HG02798 (cell line): ENCODE measurements around the gene BOC.

Experiments used
- ATAC-seq: cut with Tn5 transposase; IDR thresholded peaks from one replicate; pipeline ENCODE4 v1.9.1; 2021; ENCODE audit warnings: mild to moderate bottlenecking; ENCODE audit not compliant: unreplicated experiment, poor library complexity

The BOC gene

DNA sequence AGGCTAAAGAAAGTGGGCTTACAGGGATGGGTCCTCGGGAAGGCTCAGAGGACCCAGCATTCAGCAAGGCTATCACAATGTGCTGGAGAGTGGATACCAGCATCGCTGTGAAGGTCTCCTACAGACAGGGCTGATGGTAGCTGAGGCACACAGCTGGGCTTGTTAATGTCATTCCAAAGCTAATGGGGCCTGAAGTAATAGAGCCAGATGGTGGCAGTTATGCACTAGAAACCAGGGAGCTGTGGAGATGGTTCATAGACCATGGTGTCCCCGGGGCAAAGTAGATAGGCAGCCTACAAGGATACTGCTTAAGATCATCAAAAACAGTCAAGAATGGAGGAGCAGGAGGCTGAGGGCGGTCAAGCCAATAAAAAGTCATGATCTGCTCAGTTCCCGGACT, 24.8 kb upstream of the BOC start:
- ATAC-seq = no peak

DNA sequence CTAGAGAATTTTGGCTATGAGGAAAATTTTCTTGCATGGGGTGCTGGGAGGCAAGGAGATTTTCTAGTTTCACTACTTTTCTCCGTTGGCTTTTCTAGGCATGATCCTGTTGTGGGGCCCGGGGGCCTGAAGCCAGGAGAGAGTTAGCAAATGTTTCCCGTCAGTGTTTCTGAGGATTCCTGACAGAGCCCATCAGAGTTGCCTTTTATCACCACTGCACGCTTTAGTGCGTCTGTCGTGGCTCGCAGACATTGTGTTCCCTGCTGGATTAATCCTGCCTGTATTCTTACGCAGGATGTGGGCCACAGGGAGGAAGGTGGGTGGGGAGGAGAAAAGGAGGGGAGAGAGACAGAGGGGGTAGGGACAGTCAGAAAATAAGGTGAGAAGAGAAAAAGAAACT, 18.1 kb upstream of the BOC start:
- ATAC-seq = no peak

DNA sequence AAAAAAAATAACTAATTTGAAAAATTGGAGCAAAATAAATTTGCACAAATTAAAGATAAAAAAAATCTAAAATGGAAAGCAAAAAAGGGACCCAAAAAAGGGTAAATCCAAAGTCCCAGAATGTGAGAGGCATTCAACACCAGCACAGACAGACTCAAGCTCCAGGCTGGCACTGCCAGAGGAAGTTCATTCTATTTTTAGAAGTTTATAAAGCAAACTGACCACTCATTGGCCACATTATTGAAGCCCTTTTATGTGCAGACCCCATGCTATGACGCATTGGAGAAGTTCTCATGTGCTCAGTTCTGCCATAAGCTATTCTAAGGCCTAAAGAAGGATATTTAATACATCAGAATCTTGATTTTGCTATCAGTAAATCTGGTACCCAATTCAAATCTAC, 17.6 kb upstream of the BOC start:
- no peak for ATAC-seq

DNA sequence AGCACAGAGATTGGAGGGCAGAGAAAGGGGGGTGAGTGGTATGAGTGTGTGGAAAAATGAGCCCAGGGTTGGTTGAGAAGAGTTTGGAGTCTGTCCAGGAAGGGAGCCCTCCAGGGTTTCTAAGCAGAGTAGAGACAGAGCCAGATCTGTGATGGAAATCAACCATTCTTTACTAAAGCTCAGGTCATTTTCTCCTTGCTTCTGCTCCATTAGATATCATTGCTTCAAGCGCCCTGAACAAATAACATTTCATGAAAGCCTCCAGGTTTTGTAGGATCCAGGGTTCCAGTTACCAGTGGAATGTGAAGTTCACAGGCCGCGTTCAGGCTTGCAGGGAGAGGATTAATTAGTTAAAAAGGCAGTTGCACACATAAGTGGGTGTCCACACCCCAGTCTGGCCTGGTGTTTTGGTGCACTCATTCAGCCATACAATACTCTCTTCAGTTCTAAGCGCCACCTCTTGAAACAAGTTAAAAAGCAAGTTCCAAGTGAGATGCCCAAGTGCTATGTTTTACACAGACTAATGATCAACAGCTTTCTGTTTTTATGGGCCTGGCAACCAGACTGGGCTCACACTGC, 16.4 kb upstream of the BOC start:
- ATAC-seq = no peak

DNA sequence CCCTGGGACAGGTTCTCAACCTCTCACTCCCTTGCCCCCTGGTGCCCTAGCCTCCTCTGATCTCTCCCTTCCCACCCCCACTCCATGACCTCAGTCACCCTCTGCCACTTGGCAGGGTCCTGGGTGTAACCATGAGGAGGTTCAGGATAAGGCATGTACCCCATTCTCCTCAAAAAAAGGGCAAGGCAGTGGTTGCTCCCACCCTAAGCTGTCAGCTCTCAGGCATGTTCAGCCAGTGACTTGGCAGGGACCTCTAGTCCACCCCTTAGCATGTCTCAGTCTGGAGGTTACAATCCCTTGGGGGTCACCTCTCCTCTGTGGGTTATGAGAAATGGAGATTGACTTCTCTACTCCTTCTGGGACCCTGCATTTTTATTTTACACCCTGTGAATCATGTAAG, 11.0 kb upstream of the BOC start:
- no peak for ATAC-seq

DNA sequence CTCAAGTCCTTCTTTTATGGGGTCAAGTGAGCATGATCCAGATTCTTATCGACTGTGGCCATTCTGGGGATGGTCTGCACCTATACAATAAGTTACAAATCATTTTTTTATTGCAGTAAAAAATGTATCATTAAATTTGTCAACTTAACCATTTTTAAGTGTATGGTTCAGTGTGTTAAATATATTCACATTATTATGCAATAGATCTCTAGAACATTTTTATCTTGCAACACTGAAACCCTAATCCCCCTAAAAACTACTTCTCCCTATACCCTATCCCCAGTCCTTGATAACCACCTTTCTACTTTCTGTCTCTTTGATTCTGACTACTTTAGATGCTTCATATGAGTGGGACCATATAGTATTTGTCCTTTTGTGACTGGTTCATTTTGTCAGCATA, 10.4 kb upstream of the BOC start:
- ATAC-seq = no peak

DNA sequence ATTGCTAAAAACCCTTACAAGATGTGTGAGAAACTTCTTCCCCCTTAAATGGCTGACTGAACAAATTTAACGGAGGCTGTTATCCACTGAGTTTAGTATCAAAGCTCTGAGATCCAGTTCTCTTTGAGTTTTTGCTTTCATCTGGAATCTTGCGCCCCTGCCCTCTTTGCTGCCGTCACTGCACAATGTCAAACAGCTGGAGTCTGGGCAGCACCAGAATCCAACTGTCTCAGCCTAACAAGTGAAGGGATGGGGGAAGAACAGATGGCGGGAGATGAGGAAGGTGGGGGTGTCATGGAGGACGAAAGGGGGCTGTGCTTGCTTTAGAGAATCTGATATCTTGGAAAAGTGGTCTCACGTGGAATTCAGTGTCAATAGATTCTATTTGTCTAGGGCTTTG, 7.0 kb upstream of the BOC start:
- no peak for ATAC-seq

DNA sequence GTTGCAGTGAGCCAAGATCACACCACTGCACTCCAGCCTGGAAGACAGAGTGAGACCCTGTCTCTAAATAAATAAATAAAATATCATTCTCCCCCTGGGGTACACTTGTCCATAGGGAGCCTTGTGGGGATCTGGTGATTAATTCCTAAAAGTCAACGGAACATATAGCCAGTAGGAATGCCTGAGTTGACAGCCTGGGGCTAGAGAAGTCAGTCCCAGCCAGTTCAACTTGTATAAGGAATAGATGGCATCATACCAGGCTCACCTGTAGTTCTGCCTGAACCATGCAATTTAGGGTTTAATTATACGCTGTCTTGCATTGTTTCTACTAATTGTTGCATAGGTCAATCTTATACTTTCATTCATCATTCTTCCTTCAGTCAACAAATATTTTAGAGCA, 5.9 kb upstream of the BOC start:
- ATAC-seq = no peak

DNA sequence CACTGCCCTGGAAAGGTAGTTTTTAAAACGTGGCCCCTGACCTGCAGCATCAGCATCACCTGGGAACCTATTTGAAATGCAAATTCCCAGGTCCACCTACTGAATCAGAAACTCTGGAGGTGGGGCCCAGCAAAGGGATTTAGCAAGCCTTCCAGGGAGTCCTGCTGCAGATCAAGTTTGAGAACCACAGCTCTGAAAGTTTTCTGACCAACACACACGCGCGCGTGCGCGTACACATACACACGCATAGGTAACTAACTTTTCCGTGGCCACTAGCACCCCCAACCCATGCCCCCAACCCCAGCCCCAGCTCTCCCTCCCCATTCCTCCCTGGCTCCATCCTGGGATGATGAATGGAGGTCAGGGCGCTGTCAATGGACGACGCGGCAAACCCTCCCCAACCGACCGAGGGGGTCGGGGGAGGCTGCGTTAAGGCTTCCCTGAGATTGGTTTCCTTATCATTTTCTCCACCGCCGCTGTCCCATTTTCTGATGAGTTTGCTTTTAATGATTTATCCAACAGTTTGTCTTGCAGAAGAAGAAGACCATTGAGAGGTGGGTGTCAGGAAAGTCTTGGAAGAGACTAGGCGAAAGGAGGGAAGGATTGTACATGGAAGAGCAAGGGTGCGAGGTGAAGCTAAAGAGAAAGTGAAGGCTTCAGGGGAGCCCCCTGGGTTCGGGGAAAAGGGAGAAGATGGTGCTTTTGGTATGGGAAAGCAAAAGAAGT, 590 bp upstream of the BOC start:
- no peak for ATAC-seq

DNA sequence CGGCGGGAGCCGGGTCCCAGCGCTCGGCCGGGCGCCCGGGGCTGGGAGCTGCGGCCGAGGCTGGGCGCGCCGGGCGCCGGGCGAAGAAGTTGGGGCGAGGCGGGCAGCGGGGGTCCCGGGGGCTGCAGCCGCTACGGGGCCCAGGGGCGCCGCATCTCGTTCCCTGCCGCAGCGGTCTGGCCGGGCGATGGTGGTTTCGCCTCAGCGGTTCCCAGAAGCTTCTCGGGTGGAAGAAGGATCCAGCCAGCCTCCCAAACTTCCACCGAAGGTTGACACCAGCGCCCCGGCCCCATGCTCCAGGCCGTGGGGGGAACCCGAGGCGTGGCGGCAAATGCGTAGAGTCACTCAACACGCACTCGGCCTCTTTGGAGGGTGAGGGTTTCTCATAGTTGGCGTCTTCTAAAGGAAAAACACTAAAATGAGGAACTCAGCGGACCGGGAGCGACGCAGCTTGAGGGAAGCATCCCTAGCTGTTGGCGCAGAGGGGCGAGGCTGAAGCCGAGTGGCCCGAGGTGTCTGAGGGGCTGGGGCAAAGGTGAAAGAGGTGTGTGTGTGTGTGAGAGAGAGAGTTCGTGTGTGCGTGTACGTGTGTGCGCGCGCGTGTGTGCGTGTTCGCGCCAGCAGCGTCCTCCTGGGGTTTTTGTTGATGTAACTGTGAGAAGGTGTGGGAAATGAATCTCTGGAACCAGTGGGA, 940 bp downstream of the BOC start:
- peak; percentile 39 for ATAC-seq

DNA sequence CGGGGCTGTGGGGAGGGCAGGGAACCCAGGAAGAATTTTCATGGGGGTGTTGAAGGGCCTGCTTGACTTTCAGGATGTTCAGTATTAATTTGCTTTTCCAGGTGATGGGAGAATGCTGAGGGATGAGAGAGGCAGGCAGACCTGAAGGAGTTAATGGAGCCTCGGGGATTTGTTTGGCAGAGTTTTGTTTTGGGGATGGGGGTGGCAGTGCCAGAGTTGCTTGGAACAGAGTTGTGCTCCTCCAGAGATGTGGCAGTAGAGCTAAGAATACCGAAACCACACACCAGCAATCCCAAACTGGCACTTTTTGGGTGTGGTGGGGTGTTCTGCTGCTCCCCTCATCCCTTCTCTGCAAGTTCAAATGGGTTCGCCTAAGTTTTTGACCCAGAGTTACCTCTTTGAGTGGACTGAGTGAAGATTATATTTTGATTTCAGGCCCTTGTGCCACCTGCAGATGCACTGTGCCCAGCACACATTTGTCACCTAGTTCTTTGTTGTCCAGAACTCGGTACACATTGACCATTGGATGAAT, 1.6 kb downstream of the BOC start:
- ATAC-seq = no peak

DNA sequence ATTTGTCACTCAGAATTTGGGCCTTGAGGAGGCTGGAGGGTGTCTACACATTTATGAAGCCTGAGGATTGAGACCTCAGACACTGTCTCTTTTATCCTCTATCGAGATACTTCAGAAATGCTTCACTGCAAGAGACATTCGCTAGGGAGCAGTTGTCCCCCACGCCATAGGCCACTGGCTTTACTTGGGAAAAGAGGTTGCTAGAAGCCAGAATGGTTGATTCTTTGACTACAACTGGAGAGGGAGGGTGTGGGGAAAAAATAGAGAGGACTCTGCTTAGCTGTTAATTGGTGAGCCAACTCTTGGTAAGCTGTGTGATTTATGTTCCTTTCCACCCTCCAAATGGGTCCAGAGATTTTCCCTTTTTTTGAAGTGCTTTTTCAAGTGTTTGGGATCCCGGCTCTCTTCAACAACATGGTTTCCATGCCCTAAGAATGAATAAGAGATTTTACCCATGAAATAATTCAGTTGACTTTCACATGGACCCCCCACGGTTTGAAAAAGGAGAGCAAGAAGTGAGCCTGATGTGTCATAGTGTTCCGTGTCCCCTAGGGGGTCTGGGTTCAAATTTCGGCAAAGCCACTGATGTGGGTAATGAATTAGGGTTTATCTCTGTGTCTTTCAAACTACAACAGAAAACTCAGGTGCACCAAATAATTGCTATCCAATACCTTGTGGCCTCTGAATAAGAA, 2.7 kb downstream of the BOC start:
- ATAC-seq = no peak

DNA sequence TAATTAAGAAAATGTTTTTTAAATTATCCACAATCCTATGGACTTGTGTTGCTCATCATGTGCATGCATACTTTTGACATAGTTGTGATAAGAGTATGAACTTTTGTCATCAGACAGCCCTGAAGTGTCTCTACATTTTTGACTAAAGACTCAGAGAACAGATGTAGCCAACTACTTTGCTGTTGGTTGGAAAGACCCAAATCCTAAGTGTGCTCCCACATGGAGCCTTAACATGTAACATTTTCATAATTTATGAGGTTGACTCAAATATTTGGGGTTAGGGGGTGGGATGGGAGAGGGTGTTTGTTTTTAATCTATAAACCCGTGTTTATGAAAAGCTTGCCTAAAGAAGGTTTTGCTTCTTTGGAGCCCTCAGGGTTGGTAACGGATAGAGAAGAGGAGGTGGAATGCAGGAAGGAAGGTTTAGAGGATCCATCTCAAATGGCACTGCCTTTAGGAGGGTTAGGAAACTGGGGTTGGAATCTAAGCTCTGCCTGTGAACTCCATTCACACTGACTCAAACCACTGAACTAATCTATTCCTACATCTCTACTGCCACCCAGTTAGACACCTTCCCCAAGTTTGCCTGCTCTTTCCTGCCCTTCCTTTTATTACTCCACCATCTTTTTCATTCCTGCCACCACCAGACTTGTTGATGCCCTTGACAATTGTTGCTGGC, 3.7 kb downstream of the BOC start:
- no peak for ATAC-seq

DNA sequence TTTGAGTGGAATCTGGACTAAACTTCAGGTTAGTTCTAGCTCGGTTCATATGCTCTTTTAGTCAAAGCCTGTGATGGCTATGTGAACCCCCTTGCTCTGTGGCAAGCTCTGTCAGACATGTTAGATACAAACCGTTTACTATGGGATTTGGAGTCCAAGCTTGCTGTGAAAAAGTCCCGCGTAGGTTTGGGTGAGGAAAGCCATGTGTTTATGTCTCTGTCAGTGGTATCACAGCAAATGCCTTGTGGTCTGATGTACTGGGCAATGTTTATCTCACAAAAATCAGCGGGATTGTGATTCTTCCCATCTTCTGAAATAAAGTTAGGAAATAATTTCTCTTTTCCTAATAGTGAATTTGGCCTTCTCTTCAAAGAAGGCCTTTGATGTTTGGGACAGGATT, 5.0 kb downstream of the BOC start:
- no peak for ATAC-seq

DNA sequence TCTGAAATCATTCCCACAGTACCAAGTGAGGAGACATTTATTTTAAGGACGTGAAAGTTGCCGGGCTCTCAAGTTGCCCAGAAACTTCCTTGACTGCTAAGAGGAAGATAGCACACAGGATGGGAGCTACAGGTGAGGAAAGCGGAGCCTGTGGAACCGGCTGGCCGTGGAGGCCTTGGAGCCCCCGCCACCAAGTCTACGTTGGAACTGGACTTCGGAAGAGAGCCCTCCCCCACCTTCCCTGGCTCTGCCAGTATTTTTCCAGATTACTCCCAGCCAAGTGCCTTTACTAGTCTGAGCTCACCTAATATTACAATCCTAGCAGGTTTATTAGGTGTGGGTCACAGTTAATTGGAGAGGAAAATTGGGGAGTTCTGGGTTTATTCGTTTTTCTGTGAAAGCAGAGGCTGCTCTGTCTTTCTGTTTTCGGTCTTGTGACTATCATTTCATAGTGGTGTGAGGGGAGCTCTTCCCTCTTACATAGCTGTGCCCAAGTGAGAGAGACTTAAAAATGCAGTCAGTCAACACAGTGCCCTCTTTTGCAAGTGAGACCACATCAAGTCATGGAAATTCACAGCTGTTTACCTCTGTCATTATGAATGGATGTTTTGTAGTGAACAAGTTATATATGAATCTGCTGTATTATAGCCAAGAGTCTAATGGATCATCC, 6.8 kb downstream of the BOC start:
- no peak for ATAC-seq

DNA sequence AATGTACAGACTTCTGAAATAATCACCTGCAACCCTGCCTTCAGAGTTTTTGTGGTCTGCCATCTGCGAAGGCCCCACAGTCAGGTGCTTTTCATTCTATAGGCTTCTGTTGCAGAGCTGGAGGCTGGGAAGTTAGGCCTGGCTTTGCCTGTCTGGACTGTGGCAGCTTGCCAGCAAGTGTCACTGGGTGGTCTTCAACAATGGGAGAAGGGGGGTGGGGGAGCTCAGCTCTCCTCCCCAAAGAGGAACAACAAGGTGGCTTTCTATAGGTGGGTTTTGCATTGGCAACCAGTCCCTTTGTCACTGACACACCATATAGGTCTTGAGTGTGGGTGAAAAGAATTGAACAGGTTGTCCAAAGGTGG, 7.3 kb downstream of the BOC start:
- ATAC-seq = no peak

DNA sequence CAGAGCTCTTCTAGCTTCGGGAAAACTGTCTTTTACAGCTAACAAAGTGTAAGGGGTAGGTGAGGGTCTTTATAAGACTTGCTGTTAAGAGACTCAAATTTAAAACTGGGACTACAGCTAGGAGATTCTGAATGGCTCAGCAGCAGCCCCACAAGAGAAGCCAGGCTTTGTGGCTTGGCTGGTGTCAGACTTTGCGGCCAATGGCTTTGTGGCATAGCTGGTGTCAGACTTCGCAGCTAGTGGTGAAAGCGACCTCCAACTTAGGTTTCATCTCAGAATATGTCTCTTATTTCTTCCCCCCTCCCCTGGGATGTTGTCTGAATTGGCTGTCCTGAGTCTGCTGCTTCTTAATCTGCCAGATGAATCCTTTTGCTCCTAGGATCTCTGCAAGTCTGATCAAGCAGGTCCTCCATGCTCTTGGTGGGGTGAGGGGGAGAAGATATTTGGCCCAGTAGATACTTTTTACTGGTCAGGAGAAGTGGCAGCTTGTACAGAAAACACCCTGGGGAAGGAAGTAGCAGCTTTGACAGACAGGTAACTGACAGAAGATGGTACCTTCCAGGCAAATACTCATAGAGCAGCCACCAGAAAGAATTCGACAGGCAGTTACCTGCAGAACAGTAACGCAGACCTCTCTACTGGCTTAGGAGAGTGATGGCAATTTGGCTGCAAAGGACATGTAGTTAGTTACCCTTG, 8.4 kb downstream of the BOC start:
- ATAC-seq = no peak

DNA sequence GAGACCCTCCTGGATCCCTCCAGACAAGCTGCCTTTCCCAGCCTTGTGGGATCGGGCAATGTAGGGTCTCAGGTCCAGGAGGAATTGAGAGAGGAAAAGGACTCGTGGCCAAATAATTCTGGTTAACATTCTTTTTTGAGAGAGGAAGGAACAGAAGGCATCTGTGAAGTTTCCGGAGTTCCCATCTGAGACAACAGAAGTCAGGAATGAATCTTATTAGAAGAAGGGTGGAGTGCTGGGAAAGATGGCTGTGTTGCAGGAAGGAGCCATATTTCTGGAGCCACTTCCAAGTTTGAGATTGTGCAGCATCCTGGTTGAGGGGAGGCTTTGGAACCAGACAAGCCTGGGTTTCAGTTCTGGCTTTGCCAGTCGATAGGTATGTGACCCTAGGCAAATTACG, 9.4 kb downstream of the BOC start:
- no peak for ATAC-seq

DNA sequence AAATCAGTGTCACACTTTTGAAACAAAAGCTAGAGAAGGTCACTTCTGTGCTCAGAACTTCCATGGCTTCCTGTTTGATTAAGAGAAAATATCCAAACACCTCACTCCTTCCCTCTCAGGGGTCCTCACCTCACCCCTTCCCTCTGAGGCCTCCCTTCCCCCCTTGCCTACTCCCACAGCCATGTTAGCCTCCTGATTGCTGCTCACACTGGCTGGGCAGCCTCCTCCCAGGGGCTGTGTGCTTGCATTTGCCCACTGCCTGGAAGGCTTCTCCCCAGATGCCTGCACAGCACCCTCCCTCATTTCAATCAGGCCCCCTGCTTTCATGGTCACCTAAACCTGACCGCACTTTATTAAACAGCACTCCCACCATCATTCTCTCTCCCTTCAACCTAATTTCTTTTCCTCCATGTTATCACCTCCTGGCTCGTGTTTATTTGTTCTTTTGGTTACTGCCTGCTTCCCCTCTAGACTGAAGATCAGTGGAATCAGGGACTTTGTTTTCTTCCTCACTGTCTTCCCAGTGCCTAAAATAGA, 10.4 kb downstream of the BOC start:
- ATAC-seq = no peak
